GM11168 (cell line): Measurements from ENCODE around the gene ATP13A2.

Experiments
- in situ Hi-C: fragments of 300-500 bp; cut with MboI; formaldehyde crosslinking; loops from one replicate; pipeline ENCODE4 v1.12.0; 2022; ENCODE audit warnings: low sequenced_read_pairs; ENCODE audit not compliant: unreplicated experiment

ATP13A2 gene

GRCh38 chr1:16982902-16983301 lies 28.8 kb downstream of the ATP13A2 start:
- in situ Hi-C loops, result no loop called here

DNA sequence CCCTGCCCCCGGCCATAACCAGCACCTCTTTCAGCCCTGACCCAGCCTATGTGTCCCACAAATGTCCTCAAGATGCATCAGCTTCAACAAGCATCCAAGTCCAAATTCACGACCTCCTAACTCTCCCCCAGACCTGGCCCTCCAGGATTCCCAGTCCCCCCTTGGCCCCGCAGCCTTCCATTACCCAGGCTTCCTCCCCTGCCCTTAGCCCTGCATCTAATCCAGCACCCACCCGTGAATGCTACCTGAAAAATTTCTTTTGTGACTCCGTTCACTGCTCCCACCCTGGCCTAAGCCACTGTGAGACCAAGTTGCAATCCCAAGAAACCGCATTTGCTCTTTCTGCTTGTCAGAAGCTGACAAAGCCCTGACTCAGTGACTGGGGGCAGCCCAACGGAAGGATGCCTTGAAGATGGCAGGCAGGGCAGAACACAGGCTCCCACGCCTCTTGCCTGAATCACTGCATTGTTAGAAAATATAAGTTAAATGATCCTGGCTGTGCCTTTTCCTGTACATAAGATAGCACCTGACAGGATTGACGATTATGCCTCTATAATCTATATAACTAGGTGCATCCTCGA lies 30.4 kb downstream of the ATP13A2 start:
- in situ Hi-C loops, result no loop called here

GRCh38 chr1:16980473-16981268 lies 31.1 kb downstream of the ATP13A2 start, which contains the start of gene MFAP2:
MFAP2 (minus strand) TSS chr1:16980620; CDS start chr1:16978273, 2,347 bp downstream.
- in situ Hi-C loops, result no loop called here

GRCh38 chr1:16979475-16980327 lies 32.0 kb downstream of the ATP13A2 start:
- in situ Hi-C loops, result no loop called here

- in situ Hi-C loops, result no loop called here
Observed at GRCh38 chr1:16978567-16979474, 32.9 kb downstream of the ATP13A2 start.

GRCh38 chr1:16978139-16978538 lies 33.6 kb downstream of the ATP13A2 start:
- in situ Hi-C loops, result no loop called here

DNA sequence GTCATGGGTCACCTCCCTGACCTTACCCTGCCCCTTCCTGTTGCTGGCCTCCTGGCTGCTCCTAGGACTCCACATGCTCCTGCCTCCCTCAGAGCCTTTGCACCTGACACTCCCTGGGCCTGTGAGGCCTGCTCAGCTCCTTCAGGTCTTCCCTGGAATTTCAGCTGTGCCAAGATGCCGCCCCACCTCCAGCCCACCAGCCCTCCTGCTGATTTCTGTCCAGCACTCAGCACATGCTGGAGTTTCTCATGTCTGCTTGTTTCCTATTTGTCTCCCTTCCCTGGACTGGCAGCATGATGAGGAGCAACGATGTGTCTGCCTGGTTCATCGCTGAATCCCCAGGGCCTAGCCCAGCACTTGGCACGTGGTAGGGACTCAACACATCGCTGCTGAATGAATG lies 34.4 kb downstream of the ATP13A2 start:
- in situ Hi-C loops, result no loop called here

GRCh38 chr1:16976966-16977365 lies 34.8 kb downstream of the ATP13A2 start:
- in situ Hi-C loops, result no loop called here

DNA sequence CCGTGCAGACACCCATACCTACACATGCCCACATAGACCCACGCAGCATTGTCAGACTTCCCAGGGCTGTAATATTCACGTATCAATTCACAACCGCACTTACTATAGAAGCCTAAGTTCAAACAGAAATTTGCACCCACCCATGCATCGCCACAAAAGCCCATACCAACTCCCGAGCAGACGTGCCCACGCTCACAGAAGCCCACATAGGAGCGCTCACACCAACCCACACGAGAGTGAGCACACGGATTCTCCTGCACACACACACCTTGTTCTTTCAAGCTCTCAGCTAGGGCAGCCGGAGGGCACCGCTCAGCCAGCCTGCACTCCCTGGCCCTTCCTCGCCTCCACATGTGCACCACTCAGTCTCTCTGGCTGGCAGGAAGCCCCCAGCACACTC lies 35.9 kb downstream of the ATP13A2 start:
- in situ Hi-C loops, result no loop called here

DNA sequence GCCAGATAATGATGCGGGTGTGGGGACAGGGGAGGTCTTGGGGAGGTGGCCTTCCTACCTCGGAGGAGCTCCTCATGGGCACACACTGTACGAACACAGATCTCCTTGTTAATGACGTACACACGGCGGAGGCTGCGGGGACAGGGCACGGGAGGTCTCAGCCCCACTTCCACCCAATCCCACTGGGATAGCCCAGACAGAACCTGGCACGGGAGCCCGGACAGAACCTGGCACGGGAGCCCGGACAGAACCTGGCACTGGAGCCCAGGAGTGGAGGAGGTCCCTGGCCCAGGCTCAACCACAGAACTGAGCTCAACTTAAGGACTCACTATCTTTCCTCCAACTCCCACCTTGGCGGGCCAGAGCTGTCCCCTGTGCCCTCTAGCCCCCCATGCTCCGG lies 36.5 kb downstream of the ATP13A2 start:
- in situ Hi-C loops, result no loop called here

- in situ Hi-C loops, result no loop called here
Observed at GRCh38 chr1:16973215-16973614, 38.5 kb downstream of the ATP13A2 start.

DNA sequence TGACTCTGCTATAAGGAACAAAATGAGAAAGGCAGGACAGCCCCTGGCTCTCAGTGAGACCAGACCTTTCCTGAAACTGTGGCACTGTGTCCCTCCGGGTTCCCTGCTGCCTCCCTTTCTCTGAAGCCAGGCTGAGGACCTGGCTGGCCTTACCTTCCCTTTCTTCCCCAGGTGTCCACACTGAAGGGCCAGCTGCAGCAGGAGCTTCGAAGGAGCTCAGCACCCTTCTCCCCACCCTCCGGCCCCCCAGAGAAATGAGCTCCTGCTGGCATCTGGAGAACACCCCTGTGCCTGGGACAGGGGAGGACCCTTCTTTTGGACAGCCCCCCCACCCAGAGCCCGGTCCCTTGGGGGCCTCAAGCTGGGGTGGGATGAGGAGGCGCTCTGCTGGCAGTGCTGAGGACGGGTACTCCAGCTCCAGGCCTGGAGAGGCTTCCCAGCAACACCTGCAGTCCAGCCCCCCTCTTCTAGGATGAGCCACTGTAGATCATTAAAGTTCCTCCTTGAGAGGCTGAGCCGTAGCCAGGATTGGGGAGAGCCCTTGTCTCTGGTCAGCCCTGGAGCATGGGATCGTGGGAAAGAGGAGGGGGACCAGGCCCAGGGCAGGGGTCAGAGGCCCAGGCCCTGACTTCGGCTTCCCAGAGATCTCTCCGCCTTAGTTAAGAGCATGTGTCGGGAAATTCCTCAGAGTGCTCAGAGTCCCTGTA lies 39.4 kb downstream of the ATP13A2 start:
- in situ Hi-C loops, result no loop called here

DNA sequence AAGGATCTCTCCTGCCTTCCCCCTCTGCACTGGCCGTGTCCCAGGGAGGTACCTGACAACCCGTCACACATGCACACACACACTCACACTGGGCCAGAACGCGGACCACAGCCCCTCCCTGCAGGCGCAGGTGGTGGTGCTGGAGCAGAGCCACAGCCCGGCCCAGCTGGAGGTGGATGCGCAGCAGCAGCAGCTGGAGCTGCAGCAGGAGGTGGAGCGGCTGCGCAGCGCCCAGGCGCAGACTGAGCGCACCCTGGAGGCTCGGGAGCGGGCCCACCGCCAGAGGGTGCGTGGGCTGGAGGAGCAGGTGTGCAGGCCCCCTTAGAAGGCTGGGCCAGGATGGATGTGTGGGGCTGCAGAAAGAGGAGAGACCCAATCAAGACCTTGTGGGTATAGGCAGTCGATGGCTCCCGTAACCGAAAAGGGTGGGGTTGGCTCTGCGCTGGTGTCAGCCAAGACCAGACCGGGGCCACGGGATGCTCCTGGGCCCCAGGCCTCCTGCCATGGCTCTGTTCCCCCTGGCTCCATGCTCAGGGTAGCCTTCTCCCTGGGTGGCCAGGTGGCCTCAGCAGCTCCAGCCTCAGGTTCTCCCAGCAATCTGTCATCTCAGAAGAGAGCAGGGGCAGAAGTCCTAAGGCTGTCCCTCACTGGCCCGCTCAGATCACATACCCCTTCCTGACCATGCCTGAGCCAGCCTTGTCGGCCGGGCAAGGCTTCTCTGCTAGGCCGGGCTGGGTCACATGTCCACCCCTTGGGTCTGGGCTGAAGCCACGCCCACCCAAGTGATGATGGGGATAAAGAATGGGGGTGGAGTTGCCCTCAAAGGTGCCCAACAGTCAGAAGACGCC lies 40.2 kb downstream of the ATP13A2 start:
- in situ Hi-C loops, result no loop called here

GRCh38 chr1:16970132-16970910 lies 41.4 kb downstream of the ATP13A2 start:
- in situ Hi-C loops, result no loop called here

DNA sequence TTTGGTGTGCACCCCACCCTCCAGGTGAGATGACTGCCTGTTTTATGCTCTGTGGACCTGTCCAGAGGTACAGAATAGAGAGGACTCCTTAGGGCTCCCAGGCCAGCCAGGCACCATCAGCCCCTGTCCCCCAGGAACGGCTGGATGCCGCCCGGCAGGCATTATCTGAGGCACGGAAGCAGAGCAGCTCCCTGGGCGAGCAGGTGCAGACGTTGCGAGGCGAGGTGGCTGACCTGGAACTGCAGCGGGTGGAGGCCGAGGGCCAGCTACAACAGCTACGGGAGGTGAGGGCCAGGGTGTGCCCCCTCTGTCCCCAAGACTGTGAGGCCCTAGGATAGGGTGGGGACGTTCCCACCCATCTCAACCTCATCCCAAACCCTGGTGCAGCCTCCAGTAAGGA lies 42.1 kb downstream of the ATP13A2 start:
- in situ Hi-C loops, result no loop called here

DNA sequence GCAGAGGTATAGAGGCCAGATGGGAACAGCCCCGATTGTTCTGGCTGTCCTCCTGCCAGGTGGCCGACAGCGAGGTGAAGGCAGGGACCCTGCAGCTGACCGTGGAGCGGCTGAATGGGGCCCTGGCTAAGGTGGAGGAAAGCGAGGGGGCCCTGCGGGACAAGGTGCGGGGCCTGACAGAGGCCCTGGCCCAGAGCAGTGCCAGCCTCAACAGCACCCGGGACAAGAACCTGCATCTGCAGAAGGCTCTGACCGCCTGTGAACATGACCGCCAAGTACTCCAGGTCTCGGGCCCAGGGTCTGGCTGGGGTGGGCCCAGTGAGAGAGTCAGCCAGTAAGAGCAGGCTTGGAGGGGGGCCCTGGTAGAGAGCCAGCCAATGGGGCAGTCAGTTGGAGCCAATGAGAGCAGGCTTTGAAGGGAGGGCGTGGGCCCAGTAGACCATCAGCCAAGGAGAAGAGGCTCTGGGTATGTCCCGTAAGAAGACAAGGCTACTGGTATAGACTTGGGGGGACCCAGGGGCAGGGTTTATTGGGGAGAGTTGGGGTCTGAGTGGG lies 42.6 kb downstream of the ATP13A2 start:
- in situ Hi-C loops, result no loop called here

DNA sequence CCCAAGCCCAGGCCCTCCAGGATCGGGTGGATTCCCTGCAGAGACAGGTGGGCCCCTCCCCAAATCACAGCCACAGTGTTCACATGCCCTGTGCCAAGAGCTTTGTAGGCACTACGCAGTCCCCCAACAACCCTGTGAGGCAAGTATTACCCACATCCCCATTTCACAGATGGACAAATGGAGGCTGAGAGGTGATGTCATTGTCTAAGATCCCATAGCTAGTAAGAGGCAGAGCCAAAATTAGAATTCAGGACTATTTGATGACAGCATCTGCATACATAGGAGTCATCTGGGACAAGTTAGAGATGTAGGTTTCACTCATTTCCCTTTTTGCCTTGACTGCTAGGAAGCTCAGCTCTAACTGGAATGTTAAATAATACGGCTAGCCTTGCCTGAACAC lies 43.4 kb downstream of the ATP13A2 start:
- in situ Hi-C loops, result no loop called here
